ENCODE results near the gene MDM4.

The MDM4 gene

GRCh38 chr1:204477036-204477740 is 39.0 kb upstream of the MDM4 start:
- CTCF ChIA-PET: interaction anchor here (0.7 to 2.1 kb wide), 2 partner anchors 9 to 46 kb away, joined by 3 to 6 read pairs; no protein-coding TSS in a partner anchor
- POLR2A ChIA-PET: interaction anchor here (1.7 kb wide), 1 partner anchor 17 kb away, joined by 4 read pairs; no protein-coding TSS in a partner anchor
- no peak for TF ChIP-seq FOXK2 (IDR thresholded peaks at IDR 0.05)
- no peak for TF ChIP-seq ELF4 (IDR thresholded peaks at IDR 0.05)
- TF ChIP-seq TARDBP (IDR thresholded peaks at IDR 0.05): no peak
- TF ChIP-seq LEF1 (IDR thresholded peaks at IDR 0.05; ENCODE audit: borderline replicate concordance): no peak
- no peak for TF ChIP-seq L3MBTL2 (conservative IDR thresholded peaks at IDR 0.05)
- no peak for TF ChIP-seq FOXM1 (IDR thresholded peaks at IDR 0.05; ENCODE audit: borderline replicate concordance)
- no peak for TF ChIP-seq HDGF (IDR thresholded peaks at IDR 0.05; ENCODE audit: borderline replicate concordance)
- no peak for TF ChIP-seq ARNT (IDR thresholded peaks at IDR 0.05)
- TF ChIP-seq PKNOX1 (IDR thresholded peaks at IDR 0.05): no peak
- no peak for TF ChIP-seq ZNF384 (IDR thresholded peaks at IDR 0.05)
- TF ChIP-seq SP1 (IDR thresholded peaks at IDR 0.05): no peak
- TF ChIP-seq NFRKB (IDR thresholded peaks at IDR 0.05): no peak
- no peak for TF ChIP-seq FOXA1 (IDR thresholded peaks at IDR 0.05)
- no peak for TF ChIP-seq CTBP1 (IDR thresholded peaks at IDR 0.05; ENCODE audit: borderline replicate concordance)
- no peak for TF ChIP-seq SUZ12 (IDR thresholded peaks at IDR 0.05)
- TF ChIP-seq BHLHE40 (IDR thresholded peaks at IDR 0.05; ENCODE audit: borderline replicate concordance): no peak
- DNase-seq (ENCODE audit: extremely low spot score): no peak

DNA sequence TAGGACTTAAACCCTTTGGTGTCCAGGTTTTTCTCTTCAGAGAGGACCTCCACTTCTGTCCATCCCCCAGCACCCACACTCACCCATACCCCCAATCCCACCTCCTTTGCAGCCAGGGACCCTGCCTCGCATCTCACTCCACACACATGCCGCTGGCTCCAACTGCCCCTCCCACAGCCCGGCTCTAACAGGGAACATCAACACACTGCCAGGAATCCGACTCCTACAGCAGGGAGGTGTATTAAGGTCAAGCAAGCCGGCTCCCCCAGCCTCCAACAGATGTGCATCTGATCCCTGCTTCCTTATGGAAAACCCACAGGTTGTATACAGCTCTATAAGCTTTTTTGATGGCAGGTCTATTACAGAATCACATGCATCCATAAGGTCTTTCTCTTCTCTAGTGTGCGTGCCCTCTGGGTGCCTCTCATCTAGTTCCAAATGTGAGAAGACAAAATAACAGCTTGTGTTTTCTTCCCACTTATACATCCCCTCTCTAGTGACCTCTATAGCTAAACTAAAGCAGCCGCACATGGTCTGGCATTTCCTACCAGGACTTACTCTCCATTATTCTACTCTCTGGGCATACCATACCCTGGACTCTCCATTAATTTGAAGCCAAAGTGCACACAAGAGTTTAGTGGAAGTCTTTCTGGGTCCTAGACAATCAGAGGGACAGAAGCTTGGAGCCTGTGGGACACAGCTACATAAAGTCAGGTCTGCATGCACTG is 37.9 kb upstream of the MDM4 start:
- ChIA-PET POLR2A (interaction anchor here (0.8 to 1.7 kb wide), 4 partner anchors 14 to 38 kb away, joined by 3 to 6 read pairs (median 4); partner anchors contain the start of genes MDM4 and PIK3C2B), CTCF (interaction anchor here (1.2 to 2.1 kb wide), 4 partner anchors 9 to 47 kb away, joined by 3 to 11 read pairs (median 6); no protein-coding TSS in a partner anchor)
- no peak for DNase-seq (ENCODE audit: extremely low spot score)
- TF ChIP-seq FOXA1 (IDR thresholded peaks at IDR 0.05) (no peak), ELF4 (IDR thresholded peaks at IDR 0.05) (no peak), HDGF (IDR thresholded peaks at IDR 0.05; ENCODE audit: borderline replicate concordance) (no peak), SUZ12 (IDR thresholded peaks at IDR 0.05) (no peak), NFRKB (IDR thresholded peaks at IDR 0.05) (no peak), TARDBP (IDR thresholded peaks at IDR 0.05) (no peak), FOXK2 (IDR thresholded peaks at IDR 0.05) (no peak), ARNT (IDR thresholded peaks at IDR 0.05) (no peak), PKNOX1 (IDR thresholded peaks at IDR 0.05) (no peak), FOXM1 (IDR thresholded peaks at IDR 0.05; ENCODE audit: borderline replicate concordance) (no peak), SP1 (IDR thresholded peaks at IDR 0.05) (no peak), L3MBTL2 (conservative IDR thresholded peaks at IDR 0.05) (no peak), ZNF384 (IDR thresholded peaks at IDR 0.05) (no peak), BHLHE40 (IDR thresholded peaks at IDR 0.05; ENCODE audit: borderline replicate concordance) (no peak), CTBP1 (IDR thresholded peaks at IDR 0.05; ENCODE audit: borderline replicate concordance) (no peak), LEF1 (IDR thresholded peaks at IDR 0.05; ENCODE audit: borderline replicate concordance) (no peak)

GRCh38 chr1:204478921-204479320 is 37.3 kb upstream of the MDM4 start:
- DNase-seq (ENCODE audit: extremely low spot score): no peak
- CTCF ChIA-PET: interaction anchor here (1.2 to 2.1 kb wide), 5 partner anchors 9 to 48 kb away, joined by 3 to 11 read pairs (median 6); no protein-coding TSS in a partner anchor
- TF ChIP-seq L3MBTL2 (conservative IDR thresholded peaks at IDR 0.05): no peak
- no peak for TF ChIP-seq NFRKB (IDR thresholded peaks at IDR 0.05)
- no peak for TF ChIP-seq FOXK2 (IDR thresholded peaks at IDR 0.05)
- TF ChIP-seq BHLHE40 (IDR thresholded peaks at IDR 0.05; ENCODE audit: borderline replicate concordance): no peak
- TF ChIP-seq TARDBP (IDR thresholded peaks at IDR 0.05): no peak
- TF ChIP-seq ELF4 (IDR thresholded peaks at IDR 0.05): no peak
- no peak for TF ChIP-seq SP1 (IDR thresholded peaks at IDR 0.05)
- TF ChIP-seq LEF1 (IDR thresholded peaks at IDR 0.05; ENCODE audit: borderline replicate concordance): no peak
- TF ChIP-seq FOXM1 (IDR thresholded peaks at IDR 0.05; ENCODE audit: borderline replicate concordance): no peak
- TF ChIP-seq PKNOX1 (IDR thresholded peaks at IDR 0.05): no peak
- TF ChIP-seq FOXA1 (IDR thresholded peaks at IDR 0.05): no peak
- no peak for TF ChIP-seq ZNF384 (IDR thresholded peaks at IDR 0.05)
- no peak for TF ChIP-seq ARNT (IDR thresholded peaks at IDR 0.05)
- POLR2A ChIA-PET: interaction anchor here (0.8 to 1.3 kb wide), 3 partner anchors 13 to 37 kb away, joined by 3 to 6 read pairs (median 4); partner anchors contain the start of genes MDM4 and PIK3C2B

DNA sequence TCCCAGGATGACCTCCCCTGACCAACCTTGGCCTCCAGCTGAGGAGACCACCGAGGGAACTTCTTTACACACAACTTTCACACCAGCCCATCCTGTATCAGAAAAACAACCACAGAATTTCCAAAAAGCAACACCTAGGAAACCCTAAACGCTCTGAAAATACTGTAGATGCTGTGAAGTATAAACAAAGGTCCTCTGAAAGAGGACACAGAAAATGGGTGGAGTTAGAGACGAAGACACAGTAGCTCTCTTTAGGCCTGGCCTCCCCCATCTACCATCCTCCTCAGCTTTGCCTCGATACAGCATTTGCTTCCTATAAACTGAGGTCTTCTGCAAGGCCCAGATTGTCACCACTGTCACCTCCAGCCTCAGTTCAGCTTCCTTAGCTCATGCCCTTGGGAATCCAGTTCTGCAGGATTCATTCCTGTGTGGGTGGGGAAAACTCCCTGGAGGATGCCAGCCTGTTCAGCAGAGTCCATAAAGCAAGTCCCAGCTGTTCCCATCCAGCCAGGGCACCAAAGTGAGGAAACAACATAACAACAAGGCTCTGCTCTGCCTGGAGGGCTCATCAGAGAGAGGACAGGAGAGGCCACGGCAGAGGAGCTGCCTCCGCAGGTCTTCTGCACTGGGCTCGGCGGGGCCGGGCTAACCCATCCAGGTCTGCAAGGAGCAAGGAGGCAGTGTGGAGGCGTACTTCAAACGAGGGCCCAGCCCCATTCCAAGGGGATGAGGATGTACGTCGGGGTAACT is 36.6 kb upstream of the MDM4 start:
- TF ChIP-seq ELF4 (IDR thresholded peaks at IDR 0.05) (no peak), TARDBP (IDR thresholded peaks at IDR 0.05) (no peak), ARNT (IDR thresholded peaks at IDR 0.05) (no peak), L3MBTL2 (conservative IDR thresholded peaks at IDR 0.05) (no peak), CTBP1 (IDR thresholded peaks at IDR 0.05; ENCODE audit: borderline replicate concordance) (no peak), SP1 (IDR thresholded peaks at IDR 0.05) (no peak)
- CTCF ChIA-PET: interaction anchor here (1.7 to 2.1 kb wide), 4 partner anchors 8 to 49 kb away, joined by 5 to 11 read pairs (median 6); no protein-coding TSS in a partner anchor
- DNase-seq (ENCODE audit: extremely low spot score): no peak
- POLR2A ChIA-PET: interaction anchor here (1.2 to 1.3 kb wide), 2 partner anchors 13 to 15 kb away, joined by 4 to 6 read pairs; partner anchors contain the start of gene PIK3C2B
